Astrocyte (in vitro differentiated cells and primary cell): ENCODE data around the gene NUMB.

Experiments
- CTCF ChIP-seq: IDR thresholded peaks from 2 replicates; pipeline ENCODE4 v1.5.1; 2011; ENCODE audit warnings: low read depth, mild to moderate bottlenecking, inconsistent platforms, low read length, moderate library complexity; ENCODE audit not compliant: insufficient read depth
- EZH2 ChIP-seq: IDR thresholded peaks from 2 replicates; pipeline ENCODE4 v1.6.1; 2012; ENCODE audit warnings: mild to moderate bottlenecking, low read length, inconsistent platforms; ENCODE audit not compliant: insufficient read depth

- no peak for TF ChIP-seq CTCF
- TF ChIP-seq EZH2, result no peak
Observed at GRCh38 chr14:73338551-73338950, 119.8 kb downstream of the NUMB start.
